ENCODE results near the gene ATP13A2. TPM values are rescaled to one million over a fixed set of nuclear protein-coding genes. Genes with fewer than 3 reads are reported as not detected.
"Not testable (repeated sequence)": the region's sequence is repeated elsewhere in the genome, so short reads cannot be mapped to it uniquely, and the experiment has no call there.

Gene ATP13A2
- total RNA-seq, 5 donors from 2014 or later (not counting 1 experiment from before 2014, with no cell fraction given) = 39.4 to 65.5 (median 58.2) TPM

DNA sequence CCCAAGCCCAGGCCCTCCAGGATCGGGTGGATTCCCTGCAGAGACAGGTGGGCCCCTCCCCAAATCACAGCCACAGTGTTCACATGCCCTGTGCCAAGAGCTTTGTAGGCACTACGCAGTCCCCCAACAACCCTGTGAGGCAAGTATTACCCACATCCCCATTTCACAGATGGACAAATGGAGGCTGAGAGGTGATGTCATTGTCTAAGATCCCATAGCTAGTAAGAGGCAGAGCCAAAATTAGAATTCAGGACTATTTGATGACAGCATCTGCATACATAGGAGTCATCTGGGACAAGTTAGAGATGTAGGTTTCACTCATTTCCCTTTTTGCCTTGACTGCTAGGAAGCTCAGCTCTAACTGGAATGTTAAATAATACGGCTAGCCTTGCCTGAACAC lies 43.4 kb downstream of the ATP13A2 start:
- no peaks in the 10 kb centered on the region for H3K27me3 Mint-ChIP-seq
- no peaks in the 10 kb centered on the region for H3K9me3 ChIP-seq
- CTCF ChIA-PET = no interaction called here
- DNase-seq (no peak), ATAC-seq (replicated peaks in 1 of 4) (no peak)
- H3K27me3 ChIP-seq (replicated peaks in 1 of 2; ENCODE audit: control insufficient read depth in 2 of 2, extremely low read depth in 1 of 2, insufficient read depth in 2 of 2, low read length in 1 of 2) = no peaks in the 10 kb centered on the region
- H3K4me1 Mint-ChIP-seq = peaks cover 0 to 5% (median 0%) of the 10 kb centered on the region in 3 donors
- no peaks in the 10 kb centered on the region for H3K4me1 ChIP-seq (ENCODE audit: control insufficient read depth in 1 of 2, extremely low read depth in 1 of 2, insufficient read depth in 2 of 2, low read length in 2 of 2)
- no peaks in the 10 kb centered on the region for H3K9me3 Mint-ChIP-seq
- H3K4me3 ChIP-seq (ENCODE audit: control insufficient read depth in 1 of 2, extremely low read depth in 1 of 2, low read length in 1 of 2) = no peak overlapping the region
- H3K27ac Mint-ChIP-seq = no peak overlapping the region
- WGBS (ENCODE audit: insufficient coverage) = no CpG with 5 or more reads among the region's 3 CpGs
- peaks cover 10 to 15% of the 10 kb centered on the region in 2 donors for H3K36me3 ChIP-seq (ENCODE audit: control insufficient read depth in 2 of 2, extremely low read depth in 1 of 2, insufficient read depth in 1 of 2, low read length in 1 of 2)
- H3K27ac ChIP-seq (ENCODE audit: low read length) = no peak overlapping the region
- H3K4me3 Mint-ChIP-seq = no peak overlapping the region
- peaks cover 22% of the 10 kb centered on the region for H3K36me3 Mint-ChIP-seq
- POLR2A ChIA-PET = no interaction called here

DNA sequence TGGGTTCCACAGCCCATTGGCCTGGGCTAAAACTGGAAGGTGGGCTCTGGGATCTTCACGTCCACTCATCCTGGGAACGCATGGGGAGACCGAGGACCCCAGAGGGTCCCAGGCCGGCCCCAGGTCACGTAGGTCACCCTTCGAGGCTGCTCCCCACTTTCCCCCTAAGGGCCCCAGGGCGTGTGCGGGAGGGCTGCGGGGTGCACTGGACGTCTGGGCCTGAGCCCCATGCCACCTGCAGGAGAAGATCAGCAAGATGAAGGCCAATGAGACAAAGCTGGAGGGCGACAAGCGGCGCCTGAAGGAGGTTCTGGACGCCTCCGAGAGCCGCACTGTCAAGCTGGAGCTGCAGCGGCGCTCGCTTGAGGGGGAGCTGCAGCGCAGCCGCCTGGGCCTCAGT lies 43.8 kb downstream of the ATP13A2 start:
- no peak for ATAC-seq (replicated peaks in 1 of 4)
- WGBS (ENCODE audit: insufficient coverage) = 94% methylated on average over 21 of the region's 21 CpGs
- Histone ChIP-seq H3K27ac (ENCODE audit: low read length) (no peak overlapping the region), H3K4me3 (ENCODE audit: control insufficient read depth in 1 of 2, extremely low read depth in 1 of 2, low read length in 1 of 2) (no peak overlapping the region), H3K27me3 (replicated peaks in 1 of 2; ENCODE audit: control insufficient read depth in 2 of 2, extremely low read depth in 1 of 2, insufficient read depth in 2 of 2, low read length in 1 of 2) (no peaks in the 10 kb centered on the region), H3K36me3 (ENCODE audit: control insufficient read depth in 2 of 2, extremely low read depth in 1 of 2, insufficient read depth in 1 of 2, low read length in 1 of 2) (peaks cover 10 to 15% of the 10 kb centered on the region in 2 donors), H3K4me1 (ENCODE audit: control insufficient read depth in 1 of 2, extremely low read depth in 1 of 2, insufficient read depth in 2 of 2, low read length in 2 of 2) (no peaks in the 10 kb centered on the region), H3K9me3 (no peaks in the 10 kb centered on the region)
- Mint-ChIP-seq H3K4me3 (no peak overlapping the region), H3K4me1 (peaks cover 0 to 5% (median 0%) of the 10 kb centered on the region in 3 donors), H3K36me3 (peaks cover 22% of the 10 kb centered on the region), H3K27ac (no peak overlapping the region), H3K9me3 (no peaks in the 10 kb centered on the region), H3K27me3 (no peaks in the 10 kb centered on the region)
- ChIA-PET CTCF (no interaction called here), POLR2A (no interaction called here)
- DNase-seq = no peak

DNA sequence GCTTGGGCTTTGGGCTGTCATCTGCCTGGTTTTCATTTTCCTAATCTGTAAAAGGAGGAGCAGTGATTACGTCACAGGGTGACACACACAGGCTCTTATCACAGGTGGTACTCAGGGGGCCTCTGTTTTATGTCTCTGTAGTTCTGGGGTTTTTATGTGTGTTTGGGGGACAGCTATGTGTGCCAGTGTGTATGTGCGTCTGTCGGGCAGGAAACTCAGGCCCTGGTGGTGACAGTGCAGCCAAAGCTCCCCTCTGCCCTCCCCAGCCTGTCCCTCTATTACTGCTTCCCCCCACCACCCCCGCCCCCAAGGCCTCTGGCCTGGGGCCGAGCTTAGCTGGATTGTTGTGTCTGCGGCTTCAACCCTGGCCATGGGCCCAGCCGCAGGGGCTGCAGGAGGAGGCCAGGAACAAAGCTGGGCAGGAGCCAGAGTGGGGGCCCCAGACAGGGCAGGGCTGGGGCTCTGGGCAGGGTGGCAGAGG lies 44.6 kb downstream of the ATP13A2 start:
- peaks cover 22% of the 10 kb centered on the region for H3K36me3 Mint-ChIP-seq
- Histone ChIP-seq H3K4me3 (ENCODE audit: control insufficient read depth in 1 of 2, extremely low read depth in 1 of 2, low read length in 1 of 2) (no peak overlapping the region), H3K36me3 (ENCODE audit: control insufficient read depth in 2 of 2, extremely low read depth in 1 of 2, insufficient read depth in 1 of 2, low read length in 1 of 2) (peaks cover 10 to 15% of the 10 kb centered on the region in 2 donors), H3K27me3 (replicated peaks in 1 of 2; ENCODE audit: control insufficient read depth in 2 of 2, extremely low read depth in 1 of 2, insufficient read depth in 2 of 2, low read length in 1 of 2) (no peaks in the 10 kb centered on the region), H3K9me3 (no peaks in the 10 kb centered on the region), H3K27ac (ENCODE audit: low read length) (no peak overlapping the region), H3K4me1 (ENCODE audit: control insufficient read depth in 1 of 2, extremely low read depth in 1 of 2, insufficient read depth in 2 of 2, low read length in 2 of 2) (no peaks in the 10 kb centered on the region)
- H3K27ac Mint-ChIP-seq = peak overlapping the region in 1 of 2 donors; percentile 52
- no peak overlapping the region for H3K4me3 Mint-ChIP-seq
- H3K27me3 Mint-ChIP-seq = no peaks in the 10 kb centered on the region
- no peaks in the 10 kb centered on the region for H3K9me3 Mint-ChIP-seq
- ChIA-PET POLR2A (no interaction called here), CTCF (no interaction called here)
- peaks cover 0 to 5% (median 0%) of the 10 kb centered on the region in 3 donors for H3K4me1 Mint-ChIP-seq
- 29% methylated on average over 1 of the region's 7 CpGs for WGBS (ENCODE audit: insufficient coverage)
- ATAC-seq (replicated peaks in 1 of 4) = no peak
- no peak for DNase-seq

DNA sequence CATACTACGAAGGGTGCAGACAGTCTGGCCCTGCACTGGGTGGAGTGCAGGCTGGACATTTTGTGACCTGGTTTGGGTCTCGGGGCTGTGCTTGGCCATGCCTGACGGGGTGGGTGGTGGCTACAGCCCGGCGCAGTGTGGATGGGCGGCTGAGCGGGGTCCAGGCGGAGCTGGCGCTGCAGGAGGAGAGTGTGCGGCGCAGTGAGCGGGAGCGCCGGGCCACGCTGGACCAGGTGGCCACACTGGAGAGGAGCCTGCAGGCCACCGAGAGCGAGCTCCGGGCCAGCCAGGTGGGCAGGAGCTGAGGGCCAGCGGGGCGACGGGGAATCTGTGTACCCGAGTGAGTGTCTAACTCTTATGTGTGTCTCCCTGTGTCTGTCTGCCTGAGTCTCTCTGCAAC lies 45.4 kb downstream of the ATP13A2 start:
- peaks cover 10 to 15% of the 10 kb centered on the region in 2 donors for H3K36me3 ChIP-seq (ENCODE audit: control insufficient read depth in 2 of 2, extremely low read depth in 1 of 2, insufficient read depth in 1 of 2, low read length in 1 of 2)
- no peaks in the 10 kb centered on the region for H3K27me3 ChIP-seq (replicated peaks in 1 of 2; ENCODE audit: control insufficient read depth in 2 of 2, extremely low read depth in 1 of 2, insufficient read depth in 2 of 2, low read length in 1 of 2)
- Mint-ChIP-seq H3K9me3 (no peaks in the 10 kb centered on the region), H3K4me1 (peaks cover 6 to 11% (median 6%) of the 10 kb centered on the region in 3 donors), H3K36me3 (peaks cover 22% of the 10 kb centered on the region), H3K4me3 (no peak overlapping the region), H3K27me3 (no peaks in the 10 kb centered on the region), H3K27ac (no peak overlapping the region)
- POLR2A ChIA-PET = no interaction called here
- peaks cover 0 to 5% of the 10 kb centered on the region in 2 experiments for H3K4me1 ChIP-seq (ENCODE audit: control insufficient read depth in 1 of 2, extremely low read depth in 1 of 2, insufficient read depth in 2 of 2, low read length in 2 of 2)
- DNase-seq (no peak), ATAC-seq (replicated peaks in 1 of 4) (no peak)
- WGBS (ENCODE audit: insufficient coverage) = 97% methylated on average over 18 of the region's 22 CpGs
- H3K9me3 ChIP-seq = no peaks in the 10 kb centered on the region
- H3K4me3 ChIP-seq (ENCODE audit: control insufficient read depth in 1 of 2, extremely low read depth in 1 of 2, low read length in 1 of 2) = no peak overlapping the region
- no peak overlapping the region for H3K27ac ChIP-seq (ENCODE audit: low read length)
- CTCF ChIA-PET = no interaction called here

DNA sequence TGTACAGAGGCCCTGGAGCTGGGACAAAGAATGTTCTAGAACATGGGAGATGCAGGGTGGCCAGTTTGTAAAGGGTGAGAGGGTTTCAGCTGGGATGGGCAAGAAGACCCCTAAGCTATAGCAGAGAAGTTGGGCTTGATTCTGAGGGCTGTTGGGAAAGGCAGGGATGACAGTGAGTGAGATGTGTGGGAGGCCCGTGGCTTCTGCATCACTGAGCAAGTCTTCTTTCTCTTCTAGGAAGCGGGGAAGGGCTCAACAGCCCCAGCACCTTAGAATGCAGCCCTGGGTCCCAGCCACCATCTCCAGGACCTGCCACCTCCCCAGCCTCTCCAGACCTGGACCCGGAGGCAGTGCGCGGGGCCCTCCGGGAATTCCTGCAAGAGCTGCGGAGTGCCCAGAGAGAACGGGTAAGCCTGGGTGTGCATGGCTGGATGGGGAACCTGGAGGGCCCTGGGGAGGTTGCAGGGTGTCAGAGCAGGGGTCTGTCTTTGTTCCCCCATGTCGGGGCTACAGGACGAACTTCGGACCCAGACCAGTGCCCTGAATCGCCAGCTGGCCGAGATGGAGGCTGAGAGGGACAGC lies 46.2 kb downstream of the ATP13A2 start:
- Mint-ChIP-seq H3K4me3 (no peak overlapping the region), H3K9me3 (no peaks in the 10 kb centered on the region), H3K4me1 (peaks cover 8 to 13% (median 8%) of the 10 kb centered on the region in 3 donors), H3K27me3 (no peaks in the 10 kb centered on the region), H3K36me3 (peaks cover 22% of the 10 kb centered on the region), H3K27ac (no peak overlapping the region)
- CTCF ChIA-PET = no interaction called here
- POLR2A ChIA-PET = no interaction called here
- Histone ChIP-seq H3K4me3 (ENCODE audit: control insufficient read depth in 1 of 2, extremely low read depth in 1 of 2, low read length in 1 of 2) (no peak overlapping the region), H3K27ac (ENCODE audit: low read length) (no peak overlapping the region), H3K9me3 (no peaks in the 10 kb centered on the region), H3K36me3 (ENCODE audit: control insufficient read depth in 2 of 2, extremely low read depth in 1 of 2, insufficient read depth in 1 of 2, low read length in 1 of 2) (peaks cover 10 to 15% of the 10 kb centered on the region in 2 donors), H3K4me1 (ENCODE audit: control insufficient read depth in 1 of 2, extremely low read depth in 1 of 2, insufficient read depth in 2 of 2, low read length in 2 of 2) (peaks cover 0 to 9% of the 10 kb centered on the region in 2 experiments), H3K27me3 (replicated peaks in 1 of 2; ENCODE audit: control insufficient read depth in 2 of 2, extremely low read depth in 1 of 2, insufficient read depth in 2 of 2, low read length in 1 of 2) (no peaks in the 10 kb centered on the region)
- WGBS (ENCODE audit: insufficient coverage) = 91% methylated on average over 8 of the region's 13 CpGs
- DNase-seq = no peak
- no peak for ATAC-seq (replicated peaks in 1 of 4)

DNA sequence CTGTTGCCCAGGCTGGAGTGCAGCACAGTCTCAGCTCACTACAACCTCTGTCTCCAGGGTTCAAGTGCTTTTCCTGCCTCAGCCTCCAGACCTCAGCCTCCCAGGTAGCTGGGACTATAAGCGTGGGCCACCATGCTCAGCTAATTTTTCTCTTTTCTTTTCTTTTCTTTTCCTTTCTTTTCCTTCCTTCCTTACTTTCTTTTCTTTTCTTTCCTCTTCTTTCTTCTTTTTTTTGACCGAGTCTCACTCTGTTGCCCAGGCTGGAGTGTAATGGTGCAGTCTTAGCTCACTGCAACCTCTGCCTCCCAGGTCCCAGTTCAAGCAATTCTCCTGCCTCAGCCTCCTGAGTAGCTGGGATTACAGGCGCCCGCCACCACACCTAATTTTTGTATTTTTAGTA lies 47.6 kb downstream of the ATP13A2 start:
- peaks cover 22% of the 10 kb centered on the region for H3K36me3 Mint-ChIP-seq
- H3K4me3 Mint-ChIP-seq; H3K9me3 Mint-ChIP-seq; CTCF ChIA-PET; POLR2A ChIA-PET; H3K27me3 Mint-ChIP-seq; H3K27ac Mint-ChIP-seq; DNase-seq; H3K27me3 ChIP-seq (replicated peaks in 1 of 2; ENCODE audit: control insufficient read depth in 2 of 2, extremely low read depth in 1 of 2, insufficient read depth in 2 of 2, low read length in 1 of 2); H3K27ac ChIP-seq (ENCODE audit: low read length); H3K4me3 ChIP-seq (ENCODE audit: control insufficient read depth in 1 of 2, extremely low read depth in 1 of 2, low read length in 1 of 2); H3K9me3 ChIP-seq; ATAC-seq (replicated peaks in 1 of 4): not testable (repeated sequence)
- peaks cover 7 to 15% of the 10 kb centered on the region in 2 donors for H3K36me3 ChIP-seq (ENCODE audit: control insufficient read depth in 2 of 2, extremely low read depth in 1 of 2, insufficient read depth in 1 of 2, low read length in 1 of 2)
- H3K4me1 ChIP-seq (ENCODE audit: control insufficient read depth in 1 of 2, extremely low read depth in 1 of 2, insufficient read depth in 2 of 2, low read length in 2 of 2) = peaks cover 0 to 11% of the 10 kb centered on the region in 2 experiments
- H3K4me1 Mint-ChIP-seq = peaks cover 13 to 19% (median 14%) of the 10 kb centered on the region in 3 donors
- 96% methylated on average over 4 of the region's 4 CpGs for WGBS (ENCODE audit: insufficient coverage)

All from T-cell (primary cell).